H1 (cell line): Measurements from ENCODE around the gene OPA3. TPM values are rescaled to one million over a fixed set of nuclear protein-coding genes. Genes with fewer than 3 reads are reported as not detected.

Source experiments
- CBX5 ChIP-seq: fragments of 300-800, 300-1000 bp; sonication (generic); IDR thresholded peaks from 2 replicates; pipeline ENCODE4 v1.7.1; 2016; ENCODE audit warnings: antibody characterized with exemption, low read length, low read depth
- CREB1 ChIP-seq: IDR thresholded peaks from 2 replicates; pipeline ENCODE4 v1.6.1; 2012; ENCODE audit warnings: inconsistent platforms
- EZH2 ChIP-seq: fragments of 200-600 bp; sonication (generic); IDR thresholded peaks from 2 replicates; pipeline ENCODE4 v1.7.1; 2012; ENCODE audit warnings: low read depth, mild to moderate bottlenecking, moderate library complexity, low read length, inconsistent platforms; ENCODE audit not compliant: severe bottlenecking
- GTF2F1 ChIP-seq: IDR thresholded peaks from 2 replicates; pipeline ENCODE4 v1.6.1; 2012; ENCODE audit warnings: low read depth, low read length, improper control_type of control experiment, borderline replicate concordance
- HDAC2 ChIP-seq, 2 experiments: fragments of 300-600 bp in 1 of 2; sonication (generic) in 1 of 2; IDR thresholded peaks; 2 replicates each; pipeline ENCODE4 v1.6.1; 2011 to 2012; ENCODE audit warnings: low read depth in 2 of 2, low read length in 2 of 2, mild to moderate bottlenecking in 2 of 2, moderate library complexity in 2 of 2, borderline replicate concordance in 1 of 2, inconsistent platforms in 1 of 2
- JUN ChIP-seq: IDR thresholded peaks from 2 replicates; pipeline ENCODE4 v1.6.1; 2011; ENCODE audit warnings: low read depth, mild to moderate bottlenecking, improper control_type of control experiment, low read length
- JUND ChIP-seq: IDR thresholded peaks from 2 replicates; pipeline ENCODE4 v1.6.1; 2011; ENCODE audit warnings: mild to moderate bottlenecking, improper control_type of control experiment, low read length
- NANOG ChIP-seq: IDR thresholded peaks from 2 replicates; pipeline ENCODE4 v1.6.1; 2011; ENCODE audit warnings: low read length, low read depth, mild to moderate bottlenecking, inconsistent platforms; ENCODE audit not compliant: insufficient read depth, poor library complexity, severe bottlenecking
- PHF8 ChIP-seq: fragments of 200-600 bp; sonication (generic); conservative IDR thresholded peaks from 2 replicates; pipeline ENCODE4 v1.7.1; 2012; ENCODE audit warnings: low read depth, mild to moderate bottlenecking, inconsistent platforms, low read length, moderate library complexity
- RFX5 ChIP-seq: IDR thresholded peaks from 2 replicates; pipeline ENCODE4 v1.6.1; 2011; ENCODE audit warnings: low read depth, low read length, improper control_type of control experiment, borderline replicate concordance
- RNF2 ChIP-seq: fragments of 200-900, 300-1000 bp; sonication (generic); IDR thresholded peaks from 2 replicates; pipeline ENCODE4 v1.7.1; 2016; ENCODE audit warnings: borderline replicate concordance, low read depth, mild to moderate bottlenecking, antibody characterized with exemption, low read length; ENCODE audit not compliant: poor library complexity, severe bottlenecking; ENCODE audit errors: missing control alignments
- RXRA ChIP-seq: IDR thresholded peaks from 2 replicates; pipeline ENCODE4 v1.6.1; 2011; ENCODE audit warnings: low read depth, mild to moderate bottlenecking, low read length, moderate library complexity; ENCODE audit not compliant: insufficient read depth
- SRF ChIP-seq: IDR thresholded peaks from 2 replicates; pipeline ENCODE4 v1.6.1; 2011; ENCODE audit warnings: mild to moderate bottlenecking, low read depth, low read length, moderate library complexity
- TAF1 ChIP-seq: IDR thresholded peaks from 2 replicates; pipeline ENCODE4 v1.6.1; 2011; ENCODE audit warnings: mild to moderate bottlenecking, low read depth, low read length
- TBP ChIP-seq: IDR thresholded peaks from 2 replicates; pipeline ENCODE4 v1.6.1; 2011; ENCODE audit warnings: low read depth, low read length, improper control_type of control experiment
- TEAD4 ChIP-seq: IDR thresholded peaks from 2 replicates; pipeline ENCODE4 v1.6.1; 2012; ENCODE audit warnings: low read depth, low read length, inconsistent platforms, mixed read lengths
- YY1 ChIP-seq: IDR thresholded peaks from 2 replicates; pipeline ENCODE4 v1.6.1; 2011; ENCODE audit warnings: low read depth, mild to moderate bottlenecking, low read length
- polyA plus RNA-seq, 7 experiments: library from polyadenylated mRNA; depleted of rRNA in 3 of 7; stranded (reverse) in 5 of 7; unstranded in 2 of 7; fragments of >200 nt in 5 of 7; fragments of 200-250 nt in 2 of 7; gene quantifications; 1 replicate in 5 of 7; 2 replicates in 1 of 7; 4 replicates in 1 of 7; pipeline versions ENCODE4 v1.2.1 to v1.2.3, GENCODE V29; 2011 to 2013; ENCODE audit warnings: missing spikeins in 2 of 7, mixed read lengths in 2 of 7
- total RNA-seq: library from RNA; stranded (reverse); fragmentation: NEBNext Ultra II Directional; extraction: Animal tissue kit (Norgen Biotek cat#: 25700); gene quantifications from 2 replicates; pipeline ENCODE4 v1.2.1, GENCODE V29; 2021
- TF ChIP-seq, protein P1 (sequence below): IDR thresholded peaks from 2 replicates; pipeline ENCODE4 v1.6.1; 2011; ENCODE audit warnings: low read length, improper control_type of control experiment
- TF ChIP-seq, protein P2 (sequence below): IDR thresholded peaks from 2 replicates; pipeline ENCODE4 v1.6.1; 2012; ENCODE audit warnings: inconsistent platforms
- TF ChIP-seq, protein P3 (sequence below): IDR thresholded peaks from 2 replicates; pipeline ENCODE4 v1.6.1; 2012; ENCODE audit warnings: inconsistent platforms
- TF ChIP-seq, protein P4 (sequence below): IDR thresholded peaks from 2 replicates; pipeline ENCODE4 v1.6.1; 2011; ENCODE audit warnings: low read depth, mild to moderate bottlenecking, low read length; ENCODE audit not compliant: insufficient read depth

Gene OPA3
- total and polyA plus RNA-seq, 2 of the 8 experiments (the other 6 are each of a cell fraction or from before 2014, with no cell fraction given) = 12.5 to 14.5 TPM

DNA sequence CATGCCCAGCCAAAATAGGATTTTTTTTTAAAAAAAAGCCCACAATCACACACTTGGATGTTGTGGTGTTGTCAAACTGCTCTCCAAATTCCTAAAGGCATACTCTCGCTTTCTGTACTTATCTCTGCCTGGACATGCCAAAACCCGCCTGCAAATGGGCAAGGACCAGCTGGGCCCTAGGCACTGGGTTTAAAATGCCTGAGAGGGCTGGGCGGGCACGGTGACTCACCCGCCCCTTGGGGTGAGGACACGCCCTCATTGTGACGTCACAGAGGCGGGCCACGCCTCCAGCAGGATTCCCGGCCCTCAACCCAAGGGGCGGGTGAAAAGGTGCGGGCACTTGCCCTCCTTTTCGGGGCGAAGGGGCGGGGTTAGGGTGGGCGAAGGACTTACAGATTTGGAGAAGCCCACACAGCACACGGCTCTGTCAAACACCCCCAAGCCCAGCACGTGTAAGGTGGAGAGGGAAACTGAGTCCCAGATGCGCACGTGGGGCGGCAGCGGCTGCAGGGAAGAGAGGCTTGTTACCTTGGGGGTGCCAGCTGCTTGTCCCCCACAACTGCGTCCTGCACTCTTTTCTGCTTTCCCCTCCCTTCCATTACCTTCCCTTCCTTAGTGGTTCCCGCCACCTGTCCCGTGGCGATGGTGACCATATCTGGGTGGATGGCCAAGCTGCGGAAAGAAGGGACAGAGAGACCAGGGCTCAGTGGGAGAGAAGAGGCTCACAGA, 48.0 kb upstream of the OPA3 start (continued):
- TF ChIP-seq NANOG (no peak), TEAD4 (no peak), CBX5 (no peak), SRF (no peak), JUND (peak; percentile 94), EZH2 (no peak), RXRA (no peak), RFX5 (no peak), TAF1 (no peak; the same call in 1 of the 2 replicates), JUN (peak; percentile 38; the same call in 1 of the 2 replicates), CREB1 (peak; percentile 90), PHF8 (no peak), RNF2 (no peak), HDAC2 (IDR thresholded peaks at IDR 0.05; ENCODE audit: borderline replicate concordance in 1 of 2, low read depth in 2 of 2, low read length in 2 of 2) (no peak), GTF2F1 (no peak), YY1 (no peak), TBP (no peak; the same call in 1 of the 2 replicates)
- TF ChIP-seq, protein P1, sequence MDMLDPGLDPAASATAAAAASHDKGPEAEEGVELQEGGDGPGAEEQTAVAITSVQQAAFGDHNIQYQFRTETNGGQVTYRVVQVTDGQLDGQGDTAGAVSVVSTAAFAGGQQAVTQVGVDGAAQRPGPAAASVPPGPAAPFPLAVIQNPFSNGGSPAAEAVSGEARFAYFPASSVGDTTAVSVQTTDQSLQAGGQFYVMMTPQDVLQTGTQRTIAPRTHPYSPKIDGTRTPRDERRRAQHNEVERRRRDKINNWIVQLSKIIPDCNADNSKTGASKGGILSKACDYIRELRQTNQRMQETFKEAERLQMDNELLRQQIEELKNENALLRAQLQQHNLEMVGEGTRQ = no peak
- TF ChIP-seq, protein P2, sequence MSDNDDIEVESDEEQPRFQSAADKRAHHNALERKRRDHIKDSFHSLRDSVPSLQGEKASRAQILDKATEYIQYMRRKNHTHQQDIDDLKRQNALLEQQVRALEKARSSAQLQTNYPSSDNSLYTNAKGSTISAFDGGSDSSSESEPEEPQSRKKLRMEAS = peak; percentile 71
- TF ChIP-seq, protein P3, sequence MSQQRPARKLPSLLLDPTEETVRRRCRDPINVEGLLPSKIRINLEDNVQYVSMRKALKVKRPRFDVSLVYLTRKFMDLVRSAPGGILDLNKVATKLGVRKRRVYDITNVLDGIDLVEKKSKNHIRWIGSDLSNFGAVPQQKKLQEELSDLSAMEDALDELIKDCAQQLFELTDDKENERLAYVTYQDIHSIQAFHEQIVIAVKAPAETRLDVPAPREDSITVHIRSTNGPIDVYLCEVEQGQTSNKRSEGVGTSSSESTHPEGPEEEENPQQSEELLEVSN = no peak
- TF ChIP-seq, protein P4, sequence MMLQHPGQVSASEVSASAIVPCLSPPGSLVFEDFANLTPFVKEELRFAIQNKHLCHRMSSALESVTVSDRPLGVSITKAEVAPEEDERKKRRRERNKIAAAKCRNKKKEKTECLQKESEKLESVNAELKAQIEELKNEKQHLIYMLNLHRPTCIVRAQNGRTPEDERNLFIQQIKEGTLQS = 0 out of 2 replicates have a peak, but pooled peaks have one; percentile 18
